ENCODE results near the gene NCOA1. TPM values are rescaled to one million over a fixed set of nuclear protein-coding genes. Genes with fewer than 3 reads are reported as not detected.
"Not testable (repeated sequence)": the region's sequence is repeated elsewhere in the genome, so short reads cannot be mapped to it uniquely, and the experiment has no call there.

The NCOA1 gene
- total RNA-seq, 3 donors from 2014 or later = 34.8 to 55.6 (median 43.6) TPM

DNA sequence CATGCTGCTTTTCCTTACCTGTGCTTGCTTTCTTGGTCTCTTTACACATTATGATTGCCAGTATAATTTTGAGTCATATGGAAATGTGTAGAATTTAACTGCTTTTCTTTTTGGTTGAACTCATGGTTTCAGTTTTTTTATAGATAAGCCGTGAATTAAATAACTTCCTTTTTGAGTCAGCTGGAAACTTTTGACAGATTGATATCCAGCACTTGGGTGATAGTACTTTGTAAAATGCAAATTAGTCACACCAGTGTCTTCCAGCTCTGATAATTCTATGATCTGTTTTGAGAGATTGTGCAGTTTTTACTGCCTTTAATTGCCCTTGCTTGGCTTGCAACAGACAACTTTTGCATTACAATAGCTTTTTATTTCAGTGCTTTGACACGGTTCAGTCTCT, 86.4 kb downstream of the NCOA1 start:
- H3K4me3 ChIP-seq = no peak overlapping the region
- intact Hi-C loops (cut with DNase I, micrococcal nuclease) = no loop called here
- peak; percentile 79 for ATAC-seq
- no peaks in the 10 kb centered on the region for H3K36me3 ChIP-seq (ENCODE audit: low read depth)
- H3K9me3 ChIP-seq = no peaks in the 10 kb centered on the region
- H3K4me1 ChIP-seq (ENCODE audit: low read depth) = peaks cover 26% of the 10 kb centered on the region
- TF ChIP-seq, protein P1, sequence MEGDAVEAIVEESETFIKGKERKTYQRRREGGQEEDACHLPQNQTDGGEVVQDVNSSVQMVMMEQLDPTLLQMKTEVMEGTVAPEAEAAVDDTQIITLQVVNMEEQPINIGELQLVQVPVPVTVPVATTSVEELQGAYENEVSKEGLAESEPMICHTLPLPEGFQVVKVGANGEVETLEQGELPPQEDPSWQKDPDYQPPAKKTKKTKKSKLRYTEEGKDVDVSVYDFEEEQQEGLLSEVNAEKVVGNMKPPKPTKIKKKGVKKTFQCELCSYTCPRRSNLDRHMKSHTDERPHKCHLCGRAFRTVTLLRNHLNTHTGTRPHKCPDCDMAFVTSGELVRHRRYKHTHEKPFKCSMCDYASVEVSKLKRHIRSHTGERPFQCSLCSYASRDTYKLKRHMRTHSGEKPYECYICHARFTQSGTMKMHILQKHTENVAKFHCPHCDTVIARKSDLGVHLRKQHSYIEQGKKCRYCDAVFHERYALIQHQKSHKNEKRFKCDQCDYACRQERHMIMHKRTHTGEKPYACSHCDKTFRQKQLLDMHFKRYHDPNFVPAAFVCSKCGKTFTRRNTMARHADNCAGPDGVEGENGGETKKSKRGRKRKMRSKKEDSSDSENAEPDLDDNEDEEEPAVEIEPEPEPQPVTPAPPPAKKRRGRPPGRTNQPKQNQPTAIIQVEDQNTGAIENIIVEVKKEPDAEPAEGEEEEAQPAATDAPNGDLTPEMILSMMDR (IDR thresholded peaks at IDR 0.05) = no peak
- no peak for DNase-seq

DNA sequence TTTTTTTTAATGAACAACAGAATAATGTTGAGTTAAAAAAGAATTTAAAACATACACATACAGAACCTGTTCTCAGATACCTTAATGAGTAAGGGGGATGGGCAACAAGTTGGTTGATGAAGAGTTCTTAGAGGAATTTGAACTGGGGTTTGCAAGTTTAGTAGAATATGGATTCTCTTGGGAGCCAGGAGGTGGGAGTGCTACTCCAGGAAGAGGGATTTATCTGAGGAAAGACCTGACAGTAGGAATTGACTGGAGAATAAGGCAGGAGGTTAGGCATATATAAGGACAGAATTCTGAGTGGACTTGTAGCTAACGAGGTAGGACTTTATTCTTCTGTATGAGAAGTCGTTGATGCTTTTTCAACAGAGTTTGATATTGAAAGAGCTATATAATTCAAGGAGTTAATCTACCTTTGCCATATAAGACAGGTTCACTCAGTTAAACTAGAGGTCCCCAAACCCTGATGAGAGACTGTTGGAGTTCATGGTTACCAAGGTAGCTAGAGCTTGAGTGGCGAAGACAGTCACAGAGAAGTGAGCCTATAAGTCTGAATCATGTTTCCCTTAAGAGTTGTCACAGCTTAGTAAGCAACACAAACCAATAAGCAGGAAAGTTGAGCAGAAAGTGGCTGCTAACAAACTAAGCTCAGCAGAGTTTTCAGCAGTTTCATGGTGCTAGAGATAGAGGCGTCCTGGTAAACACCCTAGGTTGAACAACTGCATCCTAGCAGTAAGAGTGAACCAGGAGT, 88.2 kb downstream of the NCOA1 start:
- Histone ChIP-seq H3K4me3 (no peak overlapping the region), H3K9me3 (no peaks in the 10 kb centered on the region), H3K36me3 (ENCODE audit: low read depth) (no peaks in the 10 kb centered on the region), H3K4me1 (ENCODE audit: low read depth) (peaks cover 26% of the 10 kb centered on the region)
- ATAC-seq = no peak
- TF ChIP-seq, protein P1 (IDR thresholded peaks at IDR 0.05) = no peak
- intact Hi-C loops (cut with DNase I, micrococcal nuclease) = no loop called here
- no peak for DNase-seq

- Histone ChIP-seq H3K4me1 (ENCODE audit: low read depth) (peaks cover 26% of the 10 kb centered on the region), H3K36me3 (ENCODE audit: low read depth) (no peaks in the 10 kb centered on the region), H3K4me3 (no peak overlapping the region), H3K9me3 (no peaks in the 10 kb centered on the region)
- ATAC-seq = no peak
- intact Hi-C loops (cut with DNase I, micrococcal nuclease) = no loop called here
- no peak for DNase-seq
- TF ChIP-seq, protein P1 (IDR thresholded peaks at IDR 0.05) = no peak
These were observed 89.5 kb downstream of the NCOA1 start for GRCh38 chr2:24580561-24580960.

DNA sequence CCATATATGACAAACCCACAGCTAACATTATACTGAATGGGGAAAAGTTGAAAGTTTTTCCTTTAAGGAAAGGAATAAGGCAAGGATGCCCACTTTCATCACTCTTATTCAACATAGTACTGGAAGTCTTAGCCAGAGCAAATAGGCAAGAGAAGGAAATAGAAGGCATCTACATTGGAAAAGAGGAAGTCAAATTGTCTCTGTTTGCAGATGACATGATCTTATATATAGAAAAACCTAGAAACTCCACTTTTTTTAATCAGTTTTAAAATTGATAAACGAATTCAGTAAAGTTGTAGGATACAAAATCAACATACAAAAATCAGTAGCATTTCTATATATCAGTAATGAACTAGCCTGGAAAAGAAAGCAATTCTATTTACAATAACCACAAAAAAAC, 90.9 kb downstream of the NCOA1 start:
- H3K4me1 ChIP-seq (ENCODE audit: low read depth) = peaks cover 13% of the 10 kb centered on the region
- H3K4me3 ChIP-seq; H3K36me3 ChIP-seq (ENCODE audit: low read depth): not testable (repeated sequence)

DNA sequence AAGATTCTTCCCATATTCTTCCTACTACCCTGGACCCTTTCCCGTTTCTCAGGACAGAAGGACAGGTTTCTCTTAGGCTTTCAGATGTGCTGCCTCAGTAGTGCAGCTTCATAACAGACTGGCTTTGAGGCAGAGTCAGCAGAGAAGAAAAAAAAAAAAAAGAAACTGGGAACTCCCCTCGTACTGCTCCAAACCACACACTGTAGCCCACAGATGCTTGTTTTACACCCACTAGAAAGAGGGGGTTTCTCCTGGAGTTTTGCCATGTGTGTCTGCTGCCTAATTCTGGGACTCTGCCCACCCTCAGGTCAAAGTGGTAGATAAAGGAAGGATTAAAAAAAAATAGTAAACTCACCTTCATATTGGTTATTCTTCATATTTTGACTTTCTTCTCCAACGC, 95.9 kb downstream of the NCOA1 start:
- Histone ChIP-seq H3K9me3 (no peaks in the 10 kb centered on the region), H3K36me3 (ENCODE audit: low read depth) (no peaks in the 10 kb centered on the region), H3K4me3 (no peak overlapping the region), H3K4me1 (ENCODE audit: low read depth) (no peaks in the 10 kb centered on the region)
- TF ChIP-seq, protein P1 (IDR thresholded peaks at IDR 0.05) = no peak
- DNase-seq (no peak), ATAC-seq (no peak)
- intact Hi-C loops (cut with DNase I, micrococcal nuclease) = no loop called here

More for the DNA sequence above, 90.9 kb downstream of the NCOA1 start:
- DNase-seq; H3K9me3 ChIP-seq; ATAC-seq; intact Hi-C loops (cut with DNase I, micrococcal nuclease): not testable (repeated sequence)

- TF ChIP-seq, protein P1 (IDR thresholded peaks at IDR 0.05) = no peak
- H3K4me1 ChIP-seq (ENCODE audit: low read depth) = no peaks in the 10 kb centered on the region
- ATAC-seq (no peak), DNase-seq (no peak)
- H3K9me3 ChIP-seq = no peaks in the 10 kb centered on the region
- no peak overlapping the region for H3K4me3 ChIP-seq
- H3K36me3 ChIP-seq (ENCODE audit: low read depth) = no peaks in the 10 kb centered on the region
- intact Hi-C loops (cut with DNase I, micrococcal nuclease) = no loop called here
These were observed 97.2 kb downstream of the NCOA1 start for GRCh38 chr2:24588294-24588693.
